Glomerular endothelial cell (primary cell): ENCODE data around the gene KLHL36. TPM values are rescaled to one million over a fixed set of nuclear protein-coding genes. Genes with fewer than 3 reads are reported as not detected.
"Not testable (repeated sequence)": the region's sequence is repeated elsewhere in the genome, so short reads cannot be mapped to it uniquely, and the experiment has no call there.

Source experiments
- DNase-seq: peaks from one replicate; pipeline ENCODE4 v3.0.0-alpha.2; 2011; ENCODE audit warnings: low read depth, low spot score; ENCODE audit errors: extremely low read depth
- total RNA-seq: library from RNA; depleted of rRNA; stranded (reverse); fragments of >200 nt; gene quantifications from 2 replicates; pipeline ENCODE4 v1.2.3, GENCODE V29; 2015

KLHL36 gene
- total RNA-seq, 1 donor from 2014 or later: 47.5 TPM

GRCh38 chr16:84667600-84668309, 19.4 kb downstream of the KLHL36 start:
- DNase-seq: no peak

- no peak for DNase-seq
These were observed 21.8 kb downstream of the KLHL36 start for GRCh38 chr16:84670063-84670462.

- DNase-seq: no peak
These were observed 24.2 kb downstream of the KLHL36 start for GRCh38 chr16:84672276-84673202.

GRCh38 chr16:84673203-84673535, 24.9 kb downstream of the KLHL36 start:
- no peak for DNase-seq

GRCh38 chr16:84673561-84673960, 25.2 kb downstream of the KLHL36 start:
- DNase-seq: no peak

- no peak for DNase-seq
These were observed 27.1 kb downstream of the KLHL36 start for GRCh38 chr16:84675423-84675822.

- DNase-seq: no peak
These were observed 27.6 kb downstream of the KLHL36 start for GRCh38 chr16:84675884-84676283.

- no peak for DNase-seq
These were observed 28.9 kb downstream of the KLHL36 start for GRCh38 chr16:84677017-84677803.

GRCh38 chr16:84677849-84678248, 29.5 kb downstream of the KLHL36 start:
- DNase-seq: no peak

- DNase-seq: no peak
These were observed 30.2 kb downstream of the KLHL36 start for GRCh38 chr16:84678541-84678940.

- no peak for DNase-seq
These were observed 32.0 kb downstream of the KLHL36 start for GRCh38 chr16:84680165-84680842.

GRCh38 chr16:84680843-84681629, 32.7 kb downstream of the KLHL36 start:
- DNase-seq: no peak

GRCh38 chr16:84683691-84684591, 35.6 kb downstream of the KLHL36 start:
- no peak for DNase-seq

GRCh38 chr16:84684592-84684965, 36.3 kb downstream of the KLHL36 start:
- no peak for DNase-seq

- no peak for DNase-seq
These were observed 36.9 kb downstream of the KLHL36 start for GRCh38 chr16:84685210-84685609.

GRCh38 chr16:84686707-84687298, 38.5 kb downstream of the KLHL36 start:
- no peak for DNase-seq

- no peak for DNase-seq
These were observed 39.4 kb downstream of the KLHL36 start for GRCh38 chr16:84687715-84688114.

GRCh38 chr16:84688163-84688562, 39.9 kb downstream of the KLHL36 start:
- DNase-seq: not testable (repeated sequence)

GRCh38 chr16:84689111-84689510, 40.8 kb downstream of the KLHL36 start:
- peak; percentile 78 for DNase-seq
